GM12874 (cell line): ENCODE results near the gene PLEKHH2.

Experiments
- TF ChIP-seq, protein P1 (sequence below): IDR thresholded peaks from 2 replicates; pipeline ENCODE4 v1.5.1; 2011; ENCODE audit warnings: low read depth, mild to moderate bottlenecking, control low read depth, low read length, moderate library complexity; ENCODE audit not compliant: insufficient read depth

Gene PLEKHH2

DNA sequence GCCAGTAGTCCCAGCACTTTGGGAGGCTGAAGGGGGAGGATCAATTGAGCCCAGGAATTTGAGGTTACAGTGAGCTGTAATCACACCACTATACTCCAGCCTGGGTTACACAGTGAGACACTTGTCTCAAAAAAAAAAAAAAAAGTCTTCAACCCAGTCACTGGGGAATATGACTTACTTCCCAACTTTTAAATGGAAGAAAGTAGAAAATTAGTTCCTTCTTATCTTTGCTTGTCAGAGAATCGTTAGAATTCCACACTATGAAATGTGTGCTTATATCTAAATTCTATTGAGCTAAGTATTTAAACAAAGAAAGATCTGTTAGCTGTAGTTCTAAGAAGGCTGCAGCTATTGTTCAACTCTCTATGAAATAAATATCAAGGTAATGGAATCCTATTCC, 159.1 kb downstream of the PLEKHH2 start:
- TF ChIP-seq, protein P1, sequence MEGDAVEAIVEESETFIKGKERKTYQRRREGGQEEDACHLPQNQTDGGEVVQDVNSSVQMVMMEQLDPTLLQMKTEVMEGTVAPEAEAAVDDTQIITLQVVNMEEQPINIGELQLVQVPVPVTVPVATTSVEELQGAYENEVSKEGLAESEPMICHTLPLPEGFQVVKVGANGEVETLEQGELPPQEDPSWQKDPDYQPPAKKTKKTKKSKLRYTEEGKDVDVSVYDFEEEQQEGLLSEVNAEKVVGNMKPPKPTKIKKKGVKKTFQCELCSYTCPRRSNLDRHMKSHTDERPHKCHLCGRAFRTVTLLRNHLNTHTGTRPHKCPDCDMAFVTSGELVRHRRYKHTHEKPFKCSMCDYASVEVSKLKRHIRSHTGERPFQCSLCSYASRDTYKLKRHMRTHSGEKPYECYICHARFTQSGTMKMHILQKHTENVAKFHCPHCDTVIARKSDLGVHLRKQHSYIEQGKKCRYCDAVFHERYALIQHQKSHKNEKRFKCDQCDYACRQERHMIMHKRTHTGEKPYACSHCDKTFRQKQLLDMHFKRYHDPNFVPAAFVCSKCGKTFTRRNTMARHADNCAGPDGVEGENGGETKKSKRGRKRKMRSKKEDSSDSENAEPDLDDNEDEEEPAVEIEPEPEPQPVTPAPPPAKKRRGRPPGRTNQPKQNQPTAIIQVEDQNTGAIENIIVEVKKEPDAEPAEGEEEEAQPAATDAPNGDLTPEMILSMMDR: no peak

DNA sequence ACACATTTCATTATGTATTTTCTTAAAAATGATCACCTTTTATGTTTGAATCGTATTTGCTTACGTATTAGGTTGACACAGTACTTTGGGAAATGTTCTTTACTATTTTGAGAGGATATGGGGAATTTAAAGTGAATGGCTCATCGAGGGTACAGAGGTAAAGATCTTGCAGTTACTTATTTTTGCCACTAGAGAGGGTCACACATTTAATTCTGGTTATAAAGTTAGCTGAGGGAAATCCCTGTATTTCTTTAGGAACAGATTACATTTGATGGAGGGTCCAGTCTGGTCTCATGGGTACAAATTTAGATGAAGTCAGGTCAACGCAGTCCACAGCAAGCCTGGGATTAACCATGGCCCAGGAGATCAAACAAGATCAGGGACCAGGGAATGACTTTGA, 161.2 kb downstream of the PLEKHH2 start:
- TF ChIP-seq, protein P1: peak; percentile 3; the same call in 1 of the 2 replicates

DNA sequence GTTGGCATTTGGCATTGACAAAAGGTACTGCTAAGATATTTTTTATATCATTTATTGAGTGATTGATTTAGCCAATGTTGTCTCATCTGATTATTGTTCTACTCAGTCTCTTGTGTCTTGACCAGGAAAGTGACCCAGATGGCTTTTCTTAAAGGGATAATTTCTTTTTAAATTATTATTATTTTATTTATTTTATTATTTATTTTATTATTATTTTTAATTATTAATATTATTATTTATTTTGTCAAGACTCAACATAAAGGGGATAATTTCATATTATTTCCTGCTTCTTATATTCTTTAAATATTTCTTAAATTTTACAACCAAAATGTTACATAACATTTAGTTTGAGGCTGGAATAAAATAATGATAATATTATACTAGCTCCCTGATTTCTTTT, 163.8 kb downstream of the PLEKHH2 start:
- TF ChIP-seq, protein P1: no peak

DNA sequence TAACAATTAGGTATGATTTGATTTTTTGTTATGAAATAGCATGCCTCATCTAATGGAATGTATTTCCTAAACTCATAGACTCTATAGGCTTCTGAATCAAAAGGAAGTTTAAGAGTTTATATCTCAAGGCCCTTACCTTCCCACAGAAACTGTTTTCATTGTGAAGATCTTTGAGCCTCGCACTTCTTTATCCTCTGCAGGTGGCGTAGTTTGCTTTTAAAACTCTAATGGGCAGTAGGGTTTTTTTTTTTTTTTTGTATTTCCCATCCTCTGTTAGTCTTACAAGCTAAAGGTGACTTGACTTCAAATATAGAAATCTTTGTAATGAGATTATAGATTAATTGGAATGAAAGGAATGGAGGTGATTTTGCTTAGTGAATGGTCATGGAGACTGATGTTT, 165.1 kb downstream of the PLEKHH2 start:
- TF ChIP-seq, protein P1: no peak

DNA sequence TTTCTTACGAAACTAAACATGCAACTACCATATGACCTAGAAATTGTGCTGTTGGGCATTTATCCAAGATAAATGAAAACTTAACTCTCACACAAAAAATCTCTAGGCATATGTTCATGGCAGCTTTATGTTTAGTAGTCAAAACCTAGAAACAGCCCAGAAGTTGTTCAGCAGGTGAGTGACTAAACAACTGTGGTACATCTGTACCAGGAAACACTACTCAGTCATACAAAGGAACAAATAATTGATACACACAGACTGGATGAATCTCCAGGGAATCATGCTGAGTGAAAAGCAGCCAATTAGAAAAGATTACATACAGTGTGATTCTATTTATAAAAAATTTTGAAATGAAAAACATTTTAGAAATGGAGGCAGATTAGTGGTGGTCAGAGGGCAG, 166.1 kb downstream of the PLEKHH2 start:
- TF ChIP-seq, protein P1: no peak

DNA sequence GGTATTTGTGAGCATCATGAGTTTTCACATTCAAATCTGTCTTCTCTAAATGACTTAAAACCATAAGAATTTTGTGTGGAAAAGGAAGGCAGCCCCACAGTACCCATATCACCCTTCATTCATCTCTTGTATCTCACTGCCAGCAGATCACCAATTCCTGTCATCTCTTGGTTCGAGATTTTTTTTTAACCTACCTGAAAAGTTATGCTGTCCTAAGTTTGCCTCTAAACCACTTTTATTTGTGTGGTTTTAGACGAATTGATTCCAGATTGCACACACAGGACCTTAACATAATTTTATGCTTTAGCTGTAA, 169.6 kb downstream of the PLEKHH2 start:
- TF ChIP-seq, protein P1: no peak

DNA sequence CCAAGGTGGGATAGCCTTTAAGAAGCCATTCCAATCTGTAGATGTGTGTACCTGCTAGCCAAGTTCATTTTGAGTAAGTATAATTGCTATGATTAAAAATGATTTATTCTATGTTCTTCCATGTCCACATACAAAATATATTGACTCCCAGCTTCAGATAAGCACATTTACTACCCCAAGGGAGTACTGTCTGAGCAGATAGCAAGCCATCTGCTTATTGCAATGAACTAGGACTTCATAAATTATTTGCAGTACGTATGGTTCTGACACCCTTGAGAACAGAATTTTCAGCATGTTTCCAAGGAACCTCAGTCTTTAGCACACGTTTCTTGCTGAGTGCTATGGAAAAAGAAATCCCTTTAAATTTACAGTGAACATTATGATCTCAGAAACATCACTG, 173.4 kb downstream of the PLEKHH2 start:
- TF ChIP-seq, protein P1: no peak

DNA sequence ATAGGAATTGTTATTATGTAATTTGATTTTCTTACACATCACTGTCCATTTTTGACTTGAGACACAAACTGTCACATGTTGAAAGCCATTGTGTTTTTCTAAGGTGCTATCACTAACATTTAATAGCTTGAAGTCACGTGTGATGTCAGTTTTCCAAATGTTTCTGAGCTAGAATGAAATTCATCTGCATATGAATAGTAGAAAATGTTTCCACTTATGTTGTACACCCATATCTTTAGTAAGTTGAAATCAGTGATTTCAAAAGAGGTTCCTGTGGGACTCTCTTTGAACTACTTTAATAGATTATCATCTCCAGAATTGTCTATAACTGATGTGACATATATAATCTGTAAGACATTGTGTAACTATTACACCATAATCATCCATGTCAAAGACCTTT, 173.8 kb downstream of the PLEKHH2 start:
- TF ChIP-seq, protein P1: no peak
